Muscle of leg (tissue), 11 donors: ENCODE results near the gene SERPIND1. TPM values are rescaled to one million over a fixed set of nuclear protein-coding genes. Genes with fewer than 3 reads are reported as not detected.

ENCODE experiments used
- DNase-seq: peaks from one replicate; pipeline ENCODE4 v3.0.0; 2013
- H3K27ac ChIP-seq: one replicate; pipeline ENCODE4 v1.5.1; 2013; ENCODE audit warnings: mild to moderate bottlenecking, low read length, control low read depth
- H3K27me3 ChIP-seq: one replicate; pipeline ENCODE4 v1.6.1; 2013; ENCODE audit warnings: low read length; ENCODE audit not compliant: control insufficient read depth, insufficient read depth
- H3K36me3 ChIP-seq: one replicate; pipeline ENCODE4 v1.6.1; 2013; ENCODE audit warnings: low read length; ENCODE audit not compliant: control insufficient read depth, insufficient read depth
- H3K4me1 ChIP-seq: one replicate; pipeline ENCODE4 v1.6.1; 2013; ENCODE audit warnings: low read length; ENCODE audit not compliant: control insufficient read depth, insufficient read depth
- H3K4me3 ChIP-seq: one replicate; pipeline ENCODE4 v1.5.1; 2013; ENCODE audit warnings: low read length, control low read depth
- H3K9me3 ChIP-seq: replicated peaks from 2 replicates; pipeline ENCODE4 v1.6.1; 2013; ENCODE audit warnings: low read depth, low read length; ENCODE audit not compliant: control insufficient read depth
- WGBS: methylation state at CpG from one replicate; pipeline ENCODE4 v1.1.5; 2013; ENCODE audit warnings: missing lambda C conversion rate; ENCODE audit not compliant: insufficient coverage; 5-methylcytosine and 5-hydroxymethylcytosine counted together
- polyA plus RNA-seq, 8 donors: library from polyadenylated mRNA; unstranded; fragments of 120-200 nt; gene quantifications; one replicate each; pipeline versions ENCODE4 v1.2.1 to v1.2.3, GENCODE V29; 2013; ENCODE audit warnings: inconsistent platforms in 1 of 8, low replicate concordance in 1 of 8; ENCODE audit not compliant: insufficient read length in 8 of 8, insufficient read depth in 1 of 8
- total RNA-seq: library from RNA; stranded (reverse); fragments of 120-200 nt; gene quantifications from one replicate; pipeline ENCODE4 v1.2.4, GENCODE V29; 2013

Gene SERPIND1
- total and polyA plus RNA-seq, 9 donors = 0.05 to 1.5 (median 0.11) TPM; not detected in 3

DNA sequence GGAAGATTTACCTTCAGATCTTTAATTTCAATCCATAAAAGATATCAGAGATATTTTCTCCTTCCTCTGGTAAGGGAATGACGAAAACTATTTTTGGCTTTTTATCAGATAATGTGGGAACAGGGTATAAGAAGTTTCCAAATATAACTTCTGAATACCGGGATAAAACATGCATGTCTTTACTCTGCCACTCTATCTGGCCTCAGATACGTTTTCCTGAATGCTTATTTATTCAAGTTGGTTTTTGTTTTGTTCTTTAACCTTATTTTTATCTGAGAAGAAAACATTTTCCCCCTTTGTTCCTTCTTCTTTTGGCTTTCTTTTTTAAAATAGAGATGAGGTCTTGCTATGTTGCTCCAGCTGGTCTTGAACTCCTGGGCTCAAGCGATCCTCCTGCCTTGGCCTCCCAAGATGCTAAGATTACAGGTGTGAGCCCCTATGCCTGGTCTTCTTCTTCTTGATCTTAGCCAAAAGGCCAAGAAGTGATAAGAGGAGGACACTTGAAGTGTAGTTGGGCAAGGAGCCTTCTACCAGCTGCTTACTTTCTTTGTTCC is 1.5 kb downstream of the SERPIND1 start:
- DNase-seq = no peak
- Histone ChIP-seq H3K27ac (no peak overlapping the region), H3K36me3 (peaks cover 9% of the 10 kb centered on the region)

DNA sequence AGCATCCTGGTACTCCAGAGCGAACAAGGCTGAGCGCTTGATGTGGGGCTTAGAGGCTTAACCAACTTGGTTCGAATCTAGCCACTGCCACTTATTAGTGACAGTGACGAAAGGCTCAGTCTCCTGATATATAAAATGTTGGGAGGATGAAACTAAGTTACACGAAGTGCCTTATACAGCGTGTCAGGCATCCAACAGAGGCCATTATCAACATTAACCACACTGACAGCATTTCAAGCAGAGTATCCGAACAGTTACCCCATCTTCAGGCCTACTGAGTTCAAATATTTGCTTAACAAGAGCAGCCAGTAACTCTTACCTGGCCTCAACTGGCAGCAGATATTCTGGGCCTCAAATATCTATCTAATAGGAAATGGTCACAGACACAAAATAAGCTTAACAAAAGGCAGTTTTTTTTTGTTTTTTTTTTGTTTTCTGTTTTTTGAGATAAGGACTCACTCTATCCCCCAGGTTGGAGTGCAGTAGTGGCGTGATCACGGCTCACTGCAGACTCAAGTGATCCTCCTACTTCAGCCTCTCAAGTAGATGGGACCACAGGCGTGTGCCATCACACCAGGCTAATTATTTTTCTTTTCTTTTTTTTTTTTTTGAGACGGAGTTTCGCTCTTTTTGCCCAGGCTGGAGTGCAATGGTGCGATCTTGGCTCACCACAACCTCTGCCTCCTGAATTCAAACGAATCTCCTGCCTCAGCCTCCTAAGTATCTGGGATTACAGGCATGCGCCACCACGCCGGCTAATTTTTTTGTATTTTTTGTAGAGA is 2.9 kb downstream of the SERPIND1 start:
- no peak for DNase-seq
- no peaks in the 10 kb centered on the region for H3K4me1 ChIP-seq
- H3K4me3 ChIP-seq = no peak overlapping the region
- H3K27ac ChIP-seq = no peak overlapping the region
- WGBS = 82% methylated on average over 10 of the region's 17 CpGs
- peaks cover 9% of the 10 kb centered on the region for H3K36me3 ChIP-seq
- H3K27me3 ChIP-seq = no peaks in the 10 kb centered on the region
- H3K9me3 ChIP-seq = no peaks in the 10 kb centered on the region

More for the DNA sequence above, 1.5 kb downstream of the SERPIND1 start:
- no peak overlapping the region for H3K4me3 ChIP-seq
- no peaks in the 10 kb centered on the region for H3K9me3 ChIP-seq
- WGBS = 100% methylated on average over 1 of the region's 4 CpGs
- no peaks in the 10 kb centered on the region for H3K27me3 ChIP-seq
- H3K4me1 ChIP-seq = no peaks in the 10 kb centered on the region

DNA sequence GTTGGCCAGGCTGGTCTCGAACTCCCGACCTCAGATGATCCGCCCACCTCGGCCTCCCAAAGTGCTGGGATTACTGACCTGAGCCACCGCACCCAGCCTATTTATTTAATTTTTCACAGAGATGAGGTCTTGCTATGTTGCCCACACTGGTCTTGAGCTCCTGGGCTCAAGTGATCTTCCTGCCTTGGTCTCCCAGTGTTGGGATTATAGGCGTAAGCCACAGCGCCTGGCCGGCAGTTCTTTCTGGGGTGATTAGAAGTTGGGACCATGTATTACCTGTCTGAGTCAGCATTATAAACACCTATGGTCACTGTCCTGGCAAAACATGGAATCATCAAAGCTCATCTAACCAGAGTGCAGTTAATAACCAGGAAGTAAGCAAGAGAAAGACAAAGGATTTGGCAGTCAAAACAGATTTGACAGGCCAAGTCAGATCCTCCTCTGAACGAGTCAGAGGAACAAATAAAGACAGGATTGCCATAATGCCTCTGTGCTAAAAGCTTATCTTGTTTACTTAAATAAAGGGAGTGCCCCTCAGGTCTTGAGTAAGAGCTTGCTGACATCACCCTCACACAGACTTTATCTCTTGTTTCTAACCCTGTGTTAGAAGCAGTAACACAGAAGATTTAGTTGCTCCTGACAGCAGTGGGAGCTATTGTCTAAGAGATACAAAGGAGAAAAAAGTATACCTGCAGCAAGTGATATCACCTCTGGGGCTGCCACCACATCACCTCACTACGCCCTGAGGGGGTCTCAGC is 3.7 kb downstream of the SERPIND1 start:
- Histone ChIP-seq H3K36me3 (peaks cover 12% of the 10 kb centered on the region), H3K27ac (no peak overlapping the region), H3K9me3 (no peaks in the 10 kb centered on the region), H3K4me3 (no peak overlapping the region), H3K4me1 (no peaks in the 10 kb centered on the region), H3K27me3 (no peaks in the 10 kb centered on the region)
- 79% methylated on average over 6 of the region's 10 CpGs for WGBS
- no peak for DNase-seq

DNA sequence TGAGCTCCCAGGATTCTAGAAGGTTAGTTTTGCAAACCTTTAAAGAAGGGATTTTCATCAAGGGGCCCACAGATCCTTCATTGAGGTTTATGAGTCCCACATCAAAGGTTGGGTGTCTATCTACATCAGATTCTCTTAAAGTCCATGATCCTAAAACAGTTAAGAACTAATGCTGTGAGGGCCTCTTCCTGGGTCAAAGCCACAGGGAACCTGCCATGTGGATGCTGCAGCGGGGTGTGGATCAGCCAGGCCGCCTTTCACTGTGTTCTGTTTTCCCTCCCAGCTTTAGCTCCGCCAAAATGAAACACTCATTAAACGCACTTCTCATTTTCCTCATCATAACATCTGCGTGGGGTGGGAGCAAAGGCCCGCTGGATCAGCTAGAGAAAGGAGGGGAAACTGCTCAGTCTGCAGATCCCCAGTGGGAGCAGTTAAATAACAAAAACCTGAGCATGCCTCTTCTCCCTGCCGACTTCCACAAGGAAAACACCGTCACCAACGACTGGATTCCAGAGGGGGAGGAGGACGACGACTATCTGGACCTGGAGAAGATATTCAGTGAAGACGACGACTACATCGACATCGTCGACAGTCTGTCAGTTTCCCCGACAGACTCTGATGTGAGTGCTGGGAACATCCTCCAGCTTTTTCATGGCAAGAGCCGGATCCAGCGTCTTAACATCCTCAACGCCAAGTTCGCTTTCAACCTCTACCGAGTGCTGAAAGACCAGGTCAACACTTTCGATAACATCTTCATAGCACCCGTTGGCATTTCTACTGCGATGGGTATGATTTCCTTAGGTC is 5.3 kb downstream of the SERPIND1 start:
- Histone ChIP-seq H3K4me3 (no peak overlapping the region), H3K9me3 (no peaks in the 10 kb centered on the region), H3K36me3 (peaks cover 22% of the 10 kb centered on the region), H3K27ac (no peak overlapping the region), H3K27me3 (no peaks in the 10 kb centered on the region), H3K4me1 (no peaks in the 10 kb centered on the region)
- no peak for DNase-seq
- 76% methylated on average over 18 of the region's 25 CpGs for WGBS

DNA sequence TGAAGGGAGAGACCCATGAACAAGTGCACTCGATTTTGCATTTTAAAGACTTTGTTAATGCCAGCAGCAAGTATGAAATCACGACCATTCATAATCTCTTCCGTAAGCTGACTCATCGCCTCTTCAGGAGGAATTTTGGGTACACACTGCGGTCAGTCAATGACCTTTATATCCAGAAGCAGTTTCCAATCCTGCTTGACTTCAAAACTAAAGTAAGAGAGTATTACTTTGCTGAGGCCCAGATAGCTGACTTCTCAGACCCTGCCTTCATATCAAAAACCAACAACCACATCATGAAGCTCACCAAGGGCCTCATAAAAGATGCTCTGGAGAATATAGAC is 5.9 kb downstream of the SERPIND1 start:
- Histone ChIP-seq H3K27me3 (no peaks in the 10 kb centered on the region), H3K4me1 (no peaks in the 10 kb centered on the region), H3K27ac (no peak overlapping the region), H3K9me3 (no peaks in the 10 kb centered on the region), H3K4me3 (no peak overlapping the region), H3K36me3 (peaks cover 22% of the 10 kb centered on the region)
- DNase-seq = no peak
- 67% methylated on average over 1 of the region's 5 CpGs for WGBS

DNA sequence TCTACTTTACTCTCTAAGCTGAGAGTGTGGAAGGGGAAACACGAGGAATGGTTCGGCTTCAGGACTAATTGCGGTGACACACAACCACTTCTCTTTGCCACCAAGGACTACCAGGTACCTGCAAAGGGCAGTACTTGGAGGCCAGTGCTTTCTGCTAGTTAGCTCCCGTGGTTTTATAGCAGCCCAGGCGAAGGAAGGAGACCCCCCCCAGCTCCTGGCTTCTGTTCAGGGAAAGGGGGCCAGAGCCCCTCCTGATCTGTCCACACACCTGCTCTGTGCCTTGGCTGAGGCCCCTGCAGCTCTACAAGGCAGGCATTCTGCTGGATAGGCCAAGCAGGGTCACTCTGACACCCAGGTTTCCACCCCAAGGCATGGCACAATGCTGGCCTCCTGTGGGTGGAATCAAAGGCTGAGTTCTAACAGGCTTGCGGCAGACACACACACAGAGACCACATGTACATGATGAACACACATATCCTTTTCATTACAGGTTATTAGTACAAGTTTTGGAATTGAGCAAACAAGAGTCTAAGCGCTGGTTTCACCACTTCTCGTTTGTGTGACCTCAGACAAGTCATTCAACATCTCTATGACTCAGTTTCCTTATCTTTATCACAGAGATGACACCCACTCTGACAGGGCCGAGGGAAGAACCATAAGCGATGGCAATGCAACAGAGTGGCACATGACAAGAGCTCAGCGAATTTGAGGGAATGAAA is 7.5 kb downstream of the SERPIND1 start:
- Histone ChIP-seq H3K27me3 (no peaks in the 10 kb centered on the region), H3K27ac (no peak overlapping the region), H3K36me3 (peaks cover 20% of the 10 kb centered on the region), H3K4me1 (no peaks in the 10 kb centered on the region), H3K9me3 (no peaks in the 10 kb centered on the region), H3K4me3 (no peak overlapping the region)
- DNase-seq = no peak
- 68% methylated on average over 7 of the region's 11 CpGs for WGBS

DNA sequence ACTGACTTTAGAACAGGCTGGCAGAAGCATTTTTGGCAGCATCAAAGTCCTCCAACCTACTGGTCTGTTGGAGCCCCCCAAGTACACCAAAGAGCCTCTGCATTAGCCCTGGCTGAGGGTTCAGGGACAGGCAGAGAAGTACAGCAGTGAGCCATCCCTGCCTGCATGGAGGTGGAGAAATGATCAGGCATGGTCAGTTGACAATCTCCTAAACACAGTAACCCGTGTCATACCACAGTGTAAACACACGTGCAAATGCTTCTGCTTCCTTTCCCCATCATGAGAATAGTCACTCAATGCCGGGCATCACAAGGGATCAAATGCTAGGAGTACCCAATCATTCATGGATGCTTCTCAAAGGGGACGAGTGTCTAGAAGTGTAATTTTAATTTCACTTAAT is 8.2 kb downstream of the SERPIND1 start:
- H3K4me3 ChIP-seq = no peak overlapping the region
- no peak overlapping the region for H3K27ac ChIP-seq
- H3K27me3 ChIP-seq = no peaks in the 10 kb centered on the region
- 100% methylated on average over 1 of the region's 4 CpGs for WGBS
- H3K4me1 ChIP-seq = peaks cover 3% of the 10 kb centered on the region
- no peaks in the 10 kb centered on the region for H3K9me3 ChIP-seq
- peaks cover 17% of the 10 kb centered on the region for H3K36me3 ChIP-seq
- no peak for DNase-seq

DNA sequence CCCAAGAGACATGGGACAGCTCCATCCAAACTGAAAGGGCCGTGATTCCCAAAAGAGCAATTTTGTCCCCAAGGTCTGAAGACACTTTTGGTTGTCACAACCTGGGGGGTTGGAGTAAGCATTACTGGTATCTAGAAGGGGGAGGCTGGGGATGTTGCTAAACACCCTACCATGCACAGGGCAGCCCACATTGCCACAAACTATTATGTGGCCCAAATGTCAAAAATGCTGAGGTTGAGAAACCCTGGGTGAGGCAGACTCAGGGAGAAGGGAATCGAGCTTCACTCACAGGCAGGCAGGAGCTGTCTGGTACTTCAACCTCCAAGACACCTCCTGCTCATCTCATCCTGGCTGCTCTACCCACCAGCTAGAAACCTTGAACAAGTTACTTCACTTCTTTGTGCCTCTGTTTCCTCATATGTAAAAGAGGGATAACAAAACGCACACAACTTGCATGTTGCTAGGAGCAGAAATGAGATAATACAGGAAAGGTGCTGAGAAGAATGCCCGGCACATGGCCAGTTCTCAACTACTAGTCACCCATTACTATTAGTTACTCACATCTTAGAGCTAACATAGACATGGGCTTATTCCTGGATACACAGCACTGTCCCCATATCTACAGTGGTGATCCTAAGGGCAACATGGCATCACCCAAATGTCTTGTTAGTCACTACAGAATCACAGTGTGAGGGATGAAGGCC is 8.8 kb downstream of the SERPIND1 start:
- peaks cover 10% of the 10 kb centered on the region for H3K4me1 ChIP-seq
- 80% methylated on average over 1 of the region's 4 CpGs for WGBS
- H3K27me3 ChIP-seq = no peaks in the 10 kb centered on the region
- DNase-seq = no peak
- no peak overlapping the region for H3K4me3 ChIP-seq
- H3K36me3 ChIP-seq = peaks cover 20% of the 10 kb centered on the region
- no peak overlapping the region for H3K27ac ChIP-seq
- no peaks in the 10 kb centered on the region for H3K9me3 ChIP-seq

DNA sequence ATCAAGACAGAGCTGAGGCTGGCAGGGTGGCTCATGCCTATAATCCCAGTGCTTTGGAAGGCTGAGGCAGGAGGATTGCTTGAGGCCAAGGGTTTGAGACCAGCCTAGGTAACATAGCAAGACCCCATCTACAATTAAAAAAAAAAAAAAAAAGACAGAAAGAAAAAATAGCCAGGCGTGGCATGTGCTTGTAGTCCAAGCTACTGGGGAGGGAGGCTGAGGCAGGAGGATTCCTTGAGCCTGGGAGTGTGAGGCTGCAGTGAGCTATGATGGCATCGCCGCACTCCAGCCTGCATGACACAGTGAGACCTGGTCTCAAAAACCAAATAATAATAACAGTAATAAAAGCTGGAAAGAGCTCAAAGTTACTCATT is 9.4 kb downstream of the SERPIND1 start:
- H3K36me3 ChIP-seq = peaks cover 26% of the 10 kb centered on the region
- peaks cover 15% of the 10 kb centered on the region for H3K4me1 ChIP-seq
- WGBS = no CpG with 5 or more reads among the region's 3 CpGs
- H3K4me3 ChIP-seq = no peak overlapping the region
- no peak overlapping the region for H3K27ac ChIP-seq
- no peak for DNase-seq
- no peaks in the 10 kb centered on the region for H3K9me3 ChIP-seq
- H3K27me3 ChIP-seq = no peaks in the 10 kb centered on the region
